Testis (tissue), 2 donors: ENCODE results near the gene ZNF687.

Experiments
- CTCF ChIP-seq, 3 experiments: fragments of 450-650 bp in 2 of 3; fragments of 200-600 bp in 1 of 3; sonication (generic) in 1 of 3; IDR thresholded peaks; one replicate each; pipeline ENCODE4 v1.5.1; 2016 to 2019; ENCODE audit warnings: antibody characterized with exemption in 3 of 3, mild to moderate bottlenecking in 2 of 3, moderate library complexity in 1 of 3
- POLR2A ChIP-seq: fragments of 450-650 bp; IDR thresholded peaks from one replicate; pipeline ENCODE4 v1.6.1; 2017; ENCODE audit warnings: antibody characterized with exemption, mild to moderate bottlenecking, moderate library complexity

DNA sequence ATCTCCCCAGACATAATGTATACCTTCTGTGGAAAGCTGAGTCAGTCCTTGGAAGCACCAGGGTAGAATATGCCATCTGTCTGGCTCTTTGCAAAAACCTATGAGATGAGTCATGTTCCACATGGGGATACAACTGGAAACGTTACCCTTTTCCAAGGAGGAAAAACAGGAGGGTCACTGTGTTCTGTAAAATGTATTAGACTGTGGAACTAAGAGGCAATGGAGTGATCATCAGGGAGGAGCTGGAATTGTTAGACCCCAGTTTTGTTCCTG is 43.7 kb upstream of the ZNF687 start:
- no peak for TF ChIP-seq POLR2A
- TF ChIP-seq CTCF (IDR thresholded peaks at IDR 0.05), result no peak
